Measurements from ENCODE around the gene PPP1R3C. TPM values are rescaled to one million over a fixed set of nuclear protein-coding genes. Genes with fewer than 3 reads are reported as not detected.

PPP1R3C gene
- polyA plus RNA-seq, 1 donor from 2014 or later, result 0.51 TPM

GRCh38 chr10:91610919-91611318 is 22.0 kb downstream of the PPP1R3C start:
- no peaks in the 10 kb centered on the region for H4K20me1 ChIP-seq (ENCODE audit: insufficient read depth)
- no peaks in the 10 kb centered on the region for H3K79me2 ChIP-seq (replicated peaks; ENCODE audit: insufficient read depth, low read length)
- no peaks in the 10 kb centered on the region for H3K9me2 ChIP-seq (ENCODE audit: insufficient read depth, low read length)
- H3F3A ChIP-seq (ENCODE audit: insufficient read depth, low read length, poor library complexity, severe bottlenecking), result no peaks in the 10 kb centered on the region
- H2AFZ ChIP-seq (ENCODE audit: low read depth, low read length), result no peak overlapping the region
- TF ChIP-seq EP300 (conservative IDR thresholded peaks at IDR 0.05; ENCODE audit: poor library complexity, severe bottlenecking) (no peak), REST (IDR thresholded peaks at IDR 0.05; ENCODE audit: borderline replicate concordance) (no peak), CTCF (IDR thresholded peaks at IDR 0.05; ENCODE audit: poor library complexity, severe bottlenecking) (no peak), SMC3 (conservative IDR thresholded peaks at IDR 0.05; ENCODE audit: poor library complexity) (no peak), RAD21 (conservative IDR thresholded peaks at IDR 0.05) (no peak), POLR2AphosphoS5 (IDR thresholded peaks at IDR 0.05) (no peak), TAF1 (IDR thresholded peaks at IDR 0.05; ENCODE audit: low read depth) (no peak), MXI1 (conservative IDR thresholded peaks at IDR 0.05; ENCODE audit: poor library complexity, severe bottlenecking) (no peak), EZH2 (IDR thresholded peaks at IDR 0.05; ENCODE audit: borderline replicate concordance, insufficient read depth, low read length, poor library complexity, severe bottlenecking) (no peak)
- H3K9ac ChIP-seq (ENCODE audit: low read length), result no peak overlapping the region
- no peaks in the 10 kb centered on the region for H3K9me3 ChIP-seq (ENCODE audit: low read length)
- H3K27me3 ChIP-seq (ENCODE audit: insufficient read depth, low read depth, low read length), result no peaks in the 10 kb centered on the region
- no peak overlapping the region for H3K4me2 ChIP-seq (ENCODE audit: low read length)
- H3K27ac ChIP-seq (ENCODE audit: low read length), result no peak overlapping the region
- H3K36me3 ChIP-seq (ENCODE audit: insufficient read depth, low read length), result no peaks in the 10 kb centered on the region
- H3K4me3 ChIP-seq (ENCODE audit: low read length), result no peak overlapping the region

GRCh38 chr10:91610444-91610843 is 22.4 kb downstream of the PPP1R3C start:
- Histone ChIP-seq H3K79me2 (replicated peaks; ENCODE audit: insufficient read depth, low read length) (no peaks in the 10 kb centered on the region), H3K9ac (ENCODE audit: low read length) (no peak overlapping the region), H3K9me3 (ENCODE audit: low read length) (no peaks in the 10 kb centered on the region), H4K20me1 (ENCODE audit: insufficient read depth) (no peaks in the 10 kb centered on the region), H3K36me3 (ENCODE audit: insufficient read depth, low read length) (no peaks in the 10 kb centered on the region), H3K4me2 (ENCODE audit: low read length) (no peak overlapping the region), H3K27me3 (ENCODE audit: insufficient read depth, low read depth, low read length) (no peaks in the 10 kb centered on the region), H2AFZ (ENCODE audit: low read depth, low read length) (no peak overlapping the region), H3F3A (ENCODE audit: insufficient read depth, low read length, poor library complexity, severe bottlenecking) (no peaks in the 10 kb centered on the region), H3K27ac (ENCODE audit: low read length) (no peak overlapping the region), H3K4me3 (ENCODE audit: low read length) (no peak overlapping the region), H3K9me2 (ENCODE audit: insufficient read depth, low read length) (no peaks in the 10 kb centered on the region)
- TF ChIP-seq EP300 (conservative IDR thresholded peaks at IDR 0.05; ENCODE audit: poor library complexity, severe bottlenecking) (no peak), SMC3 (conservative IDR thresholded peaks at IDR 0.05; ENCODE audit: poor library complexity) (no peak), REST (IDR thresholded peaks at IDR 0.05; ENCODE audit: borderline replicate concordance) (no peak), RAD21 (conservative IDR thresholded peaks at IDR 0.05) (no peak), CTCF (IDR thresholded peaks at IDR 0.05; ENCODE audit: poor library complexity, severe bottlenecking) (no peak), TAF1 (IDR thresholded peaks at IDR 0.05; ENCODE audit: low read depth) (no peak), EZH2 (IDR thresholded peaks at IDR 0.05; ENCODE audit: borderline replicate concordance, insufficient read depth, low read length, poor library complexity, severe bottlenecking) (no peak), POLR2AphosphoS5 (IDR thresholded peaks at IDR 0.05) (no peak), MXI1 (conservative IDR thresholded peaks at IDR 0.05; ENCODE audit: poor library complexity, severe bottlenecking) (no peak)
